SK-N-SH (cell line): ENCODE data around the gene PLEKHD1. TPM values are rescaled to one million over a fixed set of nuclear protein-coding genes. Genes with fewer than 3 reads are reported as not detected.

Experiments
- CTCF ChIA-PET: fragments of 300-600, 350-600 bp; formaldehyde crosslinking; extraction: SDS; loops from one replicate; lab custom pipeline; 2021; lab: Yijun Ruan, JAX
- POLR2A ChIA-PET: fragments of 350-600 bp; sonication (Branson Sonifier 250); formaldehyde crosslinking; extraction: SDS; loops from one replicate; lab custom pipeline; 2020; ENCODE audit warnings: antibody characterized with exemption, inconsistent platforms; lab: Yijun Ruan, JAX
- DNase-seq: peaks from one replicate; pipeline ENCODE4 v3.0.0; 2012
- H2AFZ ChIP-seq: fragments of 200-600 bp; sonication (generic); 2 replicates; pipeline ENCODE4 v1.8.1; 2016; ENCODE audit warnings: antibody characterized with exemption, mild to moderate bottlenecking, low read depth
- H3F3A ChIP-seq: fragments of 200-600 bp; sonication (generic); replicated peaks from 2 replicates; pipeline ENCODE3; 2016; ENCODE audit warnings: antibody characterized with exemption, mild to moderate bottlenecking; ENCODE audit not compliant: insufficient read depth
- H3K27ac ChIP-seq, 2 experiments: fragments of 200-500 bp in 1 of 2; fragments of 200-600 bp in 1 of 2; sonication (Bioruptor generic) in 1 of 2; sonication (generic), shearing (Covaris generic) in 1 of 2; 2 replicates each; pipeline versions ENCODE4 v1.5.1 to v1.6.1; 2014 to 2016; ENCODE audit warnings: low read depth in 2 of 2, inconsistent platforms in 1 of 2, low read length in 1 of 2, mild to moderate bottlenecking in 1 of 2, mixed read lengths in 1 of 2
- H3K27me3 ChIP-seq: fragments of 200-600 bp; sonication (generic), shearing (Covaris generic); 2 replicates; pipeline ENCODE4 v1.6.1; 2016; ENCODE audit warnings: mixed run types; ENCODE audit not compliant: insufficient read depth
- H3K36me3 ChIP-seq, 2 experiments: fragments of 200-500 bp in 1 of 2; fragments of 200-600 bp in 1 of 2; sonication (Bioruptor generic) in 1 of 2; sonication (generic) in 1 of 2; replicated peaks in 1 of 2; 2 replicates each; pipeline versions ENCODE3 to v1.5.1; 2014 to 2016; ENCODE audit warnings: low read length in 1 of 2, mild to moderate bottlenecking in 1 of 2; ENCODE audit not compliant: insufficient read depth in 2 of 2, control insufficient read depth in 1 of 2
- H3K4me1 ChIP-seq, 2 experiments: fragments of 200-500 bp in 1 of 2; fragments of 200-600 bp in 1 of 2; sonication (Bioruptor generic) in 1 of 2; sonication (generic), shearing (Covaris generic) in 1 of 2; 2 replicates each; pipeline versions ENCODE4 v1.5.1 to v1.6.1; 2014 to 2016; ENCODE audit warnings: low read depth in 1 of 2, low read length in 1 of 2, mixed run types in 1 of 2; ENCODE audit not compliant: insufficient read depth in 2 of 2, control insufficient read depth in 1 of 2
- H3K4me2 ChIP-seq: fragments of 200-600 bp; sonication (generic), shearing (Covaris generic); 2 replicates; pipeline ENCODE4 v1.6.1; 2017; ENCODE audit warnings: mixed run types
- H3K4me3 ChIP-seq, 2 experiments: fragments of 200-500 bp in 1 of 2; fragments of 200-600 bp in 1 of 2; sonication (Bioruptor generic) in 1 of 2; sonication (generic), shearing (Covaris generic) in 1 of 2; 2 replicates each; pipeline versions ENCODE4 v1.5.1 to v1.8.1; 2014 to 2016; ENCODE audit warnings: low read depth in 2 of 2, inconsistent platforms in 1 of 2, low read length in 1 of 2, mild to moderate bottlenecking in 1 of 2, mixed read lengths in 1 of 2, moderate library complexity in 1 of 2
- H3K79me2 ChIP-seq: fragments of 200-600 bp; sonication (generic); 2 replicates; pipeline ENCODE4 v1.8.1; 2017; ENCODE audit warnings: mild to moderate bottlenecking; ENCODE audit not compliant: insufficient read depth
- H3K9ac ChIP-seq: fragments of 200-600 bp; sonication (generic); 2 replicates; pipeline ENCODE4 v1.6.1; 2017; ENCODE audit warnings: mixed run types
- H3K9me2 ChIP-seq: fragments of 200-600 bp; sonication (generic); 2 replicates; pipeline ENCODE4 v1.6.1; 2017; ENCODE audit warnings: mixed run types
- H3K9me3 ChIP-seq: fragments of 200-600 bp; sonication (generic); 2 replicates; pipeline ENCODE4 v1.6.1; 2017; ENCODE audit warnings: mixed run types, mild to moderate bottlenecking, moderate library complexity
- H4K20me1 ChIP-seq: fragments of 200-600 bp; sonication (generic); 2 replicates; pipeline ENCODE4 v1.6.1; 2017; ENCODE audit warnings: mild to moderate bottlenecking, mixed run types; ENCODE audit not compliant: insufficient read depth
- EP300 ChIP-seq, 2 experiments: IDR thresholded peaks; 2 replicates each; pipeline versions ENCODE4 v1.4.0 to v1.6.1; 2012; ENCODE audit warnings: borderline replicate concordance in 1 of 2, low read depth in 1 of 2, low read length in 1 of 2
- FOXJ3 ChIP-seq: sonication (generic); formaldehyde crosslinking; IDR thresholded peaks from 2 replicates; pipeline ENCODE4 v1.5.1; 2020; ENCODE audit warnings: mild to moderate bottlenecking, missing genetic modification reagents
- MEF2A ChIP-seq: IDR thresholded peaks from 2 replicates; pipeline ENCODE4 v1.4.0; 2012; ENCODE audit warnings: low read depth, borderline replicate concordance
- POLR2AphosphoS5 ChIP-seq: IDR thresholded peaks from 2 replicates; pipeline ENCODE4 v1.6.1; 2012; ENCODE audit warnings: low read depth, low read length
- RCOR1 ChIP-seq: fragments of 150-350 bp; IDR thresholded peaks from 2 replicates; pipeline ENCODE4 v1.6.1; 2017; ENCODE audit warnings: antibody characterized with exemption, low read length
- REST ChIP-seq: IDR thresholded peaks from 2 replicates; pipeline ENCODE4 v1.6.1; 2012; ENCODE audit warnings: mild to moderate bottlenecking, low read depth, low read length, moderate library complexity
- RFX5 ChIP-seq: IDR thresholded peaks from 2 replicates; pipeline ENCODE4 v1.6.1; 2012; ENCODE audit warnings: mild to moderate bottlenecking, improper control_type of control experiment, low read length
- RXRA ChIP-seq: IDR thresholded peaks from 2 replicates; pipeline ENCODE4 v1.4.0; 2012; ENCODE audit warnings: low read depth, mild to moderate bottlenecking, borderline replicate concordance
- SIN3A ChIP-seq: IDR thresholded peaks from 2 replicates; pipeline ENCODE4 v1.6.1; 2012; ENCODE audit warnings: low read depth, mild to moderate bottlenecking, low read length, moderate library complexity, borderline replicate concordance
- TAF1 ChIP-seq: IDR thresholded peaks from 2 replicates; pipeline ENCODE4 v1.6.1; 2012; ENCODE audit warnings: low read depth, mild to moderate bottlenecking, low read length, moderate library complexity, borderline replicate concordance
- USF2 ChIP-seq: fragments of 150-350 bp; IDR thresholded peaks from 2 replicates; pipeline ENCODE4 v1.6.1; 2017; ENCODE audit warnings: antibody characterized with exemption, low read length, low read depth, borderline replicate concordance
- WGBS: methylation state at CpG from one replicate; pipeline ENCODE4 v1.1.6; 2017; ENCODE audit warnings: low lambda C conversion rate; 5-methylcytosine and 5-hydroxymethylcytosine counted together
- polyA plus RNA-seq, 3 experiments: library from polyadenylated mRNA; depleted of rRNA; stranded (reverse); fragments of >200 nt; gene quantifications; 2 replicates each; pipeline ENCODE4 v1.2.3, GENCODE V29; 2012
- TF ChIP-seq, protein P1 (sequence below): fragments of 150-350 bp; IDR thresholded peaks from 2 replicates; pipeline ENCODE4 v1.6.1; 2016; ENCODE audit warnings: mild to moderate bottlenecking, low read depth, low read length
- TF ChIP-seq, protein P2 (sequence below): IDR thresholded peaks from 2 replicates; pipeline ENCODE4 v1.4.0; 2012; ENCODE audit warnings: low read depth, borderline replicate concordance
- TF ChIP-seq, protein P3 (sequence below): IDR thresholded peaks from 2 replicates; pipeline ENCODE4; 2012

The PLEKHD1 gene
- polyA plus RNA-seq, 1 of the 3 experiments (the other 2 are of a cell fraction) = 0.05 TPM

- no peaks in the 10 kb centered on the region for H3K36me3 ChIP-seq
- H2AFZ ChIP-seq = no peak overlapping the region
- 60% methylated on average over 4 of the region's 5 CpGs for WGBS
- H3K27me3 ChIP-seq = no peaks in the 10 kb centered on the region
- H4K20me1 ChIP-seq = no peaks in the 10 kb centered on the region
- no peak overlapping the region for H3K4me3 ChIP-seq
- no peak for DNase-seq
- peaks cover 0 to 32% of the 10 kb centered on the region in 2 experiments; a peak in 2 of 4 replicates for H3K4me1 ChIP-seq
- H3K79me2 ChIP-seq = no peaks in the 10 kb centered on the region
- no peaks in the 10 kb centered on the region for H3F3A ChIP-seq
- H3K9ac ChIP-seq = no peak overlapping the region
- no peak overlapping the region for H3K27ac ChIP-seq
- no peaks in the 10 kb centered on the region for H3K9me2 ChIP-seq
- TF ChIP-seq SIN3A (no peak), FOXJ3 (CRISPR knock-in tag) (no peak), MEF2A (no peak), USF2 (no peak), EP300 (IDR thresholded peaks at IDR 0.05; ENCODE audit: borderline replicate concordance in 1 of 2, low read depth in 1 of 2, low read length in 1 of 2) (no peak), REST (no peak), RCOR1 (no peak), RXRA (no peak), POLR2AphosphoS5 (no peak), TAF1 (no peak), RFX5 (no peak)
- TF ChIP-seq, protein P1, sequence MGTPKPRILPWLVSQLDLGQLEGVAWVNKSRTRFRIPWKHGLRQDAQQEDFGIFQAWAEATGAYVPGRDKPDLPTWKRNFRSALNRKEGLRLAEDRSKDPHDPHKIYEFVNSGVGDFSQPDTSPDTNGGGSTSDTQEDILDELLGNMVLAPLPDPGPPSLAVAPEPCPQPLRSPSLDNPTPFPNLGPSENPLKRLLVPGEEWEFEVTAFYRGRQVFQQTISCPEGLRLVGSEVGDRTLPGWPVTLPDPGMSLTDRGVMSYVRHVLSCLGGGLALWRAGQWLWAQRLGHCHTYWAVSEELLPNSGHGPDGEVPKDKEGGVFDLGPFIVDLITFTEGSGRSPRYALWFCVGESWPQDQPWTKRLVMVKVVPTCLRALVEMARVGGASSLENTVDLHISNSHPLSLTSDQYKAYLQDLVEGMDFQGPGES = no peak
- TF ChIP-seq, protein P2, sequence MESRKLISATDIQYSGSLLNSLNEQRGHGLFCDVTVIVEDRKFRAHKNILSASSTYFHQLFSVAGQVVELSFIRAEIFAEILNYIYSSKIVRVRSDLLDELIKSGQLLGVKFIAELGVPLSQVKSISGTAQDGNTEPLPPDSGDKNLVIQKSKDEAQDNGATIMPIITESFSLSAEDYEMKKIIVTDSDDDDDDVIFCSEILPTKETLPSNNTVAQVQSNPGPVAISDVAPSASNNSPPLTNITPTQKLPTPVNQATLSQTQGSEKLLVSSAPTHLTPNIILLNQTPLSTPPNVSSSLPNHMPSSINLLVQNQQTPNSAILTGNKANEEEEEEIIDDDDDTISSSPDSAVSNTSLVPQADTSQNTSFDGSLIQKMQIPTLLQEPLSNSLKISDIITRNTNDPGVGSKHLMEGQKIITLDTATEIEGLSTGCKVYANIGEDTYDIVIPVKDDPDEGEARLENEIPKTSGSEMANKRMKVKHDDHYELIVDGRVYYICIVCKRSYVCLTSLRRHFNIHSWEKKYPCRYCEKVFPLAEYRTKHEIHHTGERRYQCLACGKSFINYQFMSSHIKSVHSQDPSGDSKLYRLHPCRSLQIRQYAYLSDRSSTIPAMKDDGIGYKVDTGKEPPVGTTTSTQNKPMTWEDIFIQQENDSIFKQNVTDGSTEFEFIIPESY = no peak
- TF ChIP-seq, protein P3, sequence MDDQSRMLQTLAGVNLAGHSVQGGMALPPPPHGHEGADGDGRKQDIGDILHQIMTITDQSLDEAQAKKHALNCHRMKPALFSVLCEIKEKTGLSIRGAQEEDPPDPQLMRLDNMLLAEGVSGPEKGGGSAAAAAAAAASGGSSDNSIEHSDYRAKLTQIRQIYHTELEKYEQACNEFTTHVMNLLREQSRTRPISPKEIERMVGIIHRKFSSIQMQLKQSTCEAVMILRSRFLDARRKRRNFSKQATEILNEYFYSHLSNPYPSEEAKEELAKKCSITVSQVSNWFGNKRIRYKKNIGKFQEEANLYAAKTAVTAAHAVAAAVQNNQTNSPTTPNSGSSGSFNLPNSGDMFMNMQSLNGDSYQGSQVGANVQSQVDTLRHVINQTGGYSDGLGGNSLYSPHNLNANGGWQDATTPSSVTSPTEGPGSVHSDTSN = no peak
- TF ChIP-seq, all 33 proteins: peak for 0
- CTCF ChIA-PET = interaction anchor here (0.7 to 1.1 kb wide), 7 partner anchors 23 to 392 kb away, joined by 3 to 4 read pairs (median 3); partner anchors contain the start of gene CCDC177
- POLR2A ChIA-PET = no interaction called here
- Histone ChIP-seq H3K4me2 (no peak overlapping the region), H3K9me3 (no peaks in the 10 kb centered on the region)
These were observed 14.9 kb downstream of the PLEKHD1 start for GRCh38 chr14:69499436-69499835.
